Activated B cell treated with CpG ODN at 0.5 μM for 24 hours (primary cell): ENCODE data around the gene CD81. TPM values are rescaled to one million over a fixed set of nuclear protein-coding genes. Genes with fewer than 3 reads are reported as not detected.

ENCODE experiments used
- ATAC-seq: fragments of 200-7000 bp; cut with Tn5 transposase; one replicate; pipeline ENCODE4 v1.10.0; 2021; ENCODE audit warnings: low read depth, mild to moderate bottlenecking, moderate library complexity
- CTCF ChIA-PET: fragments of 350-600 bp; sonication (Branson Sonifier 250); formaldehyde crosslinking; loops from one replicate; lab custom pipeline; 2021; ENCODE audit warnings: antibody characterized with exemption; lab: Charles Lee
- POLR2A ChIA-PET: fragments of 350-600 bp; sonication (Branson Sonifier 250); formaldehyde crosslinking; loops from one replicate; lab custom pipeline; 2021; ENCODE audit warnings: antibody characterized with exemption; lab: Charles Lee
- DNase-seq: peaks from one replicate; pipeline ENCODE4 v3.0.0; 2022
- H3K27ac Mint-ChIP-seq: one replicate; pipeline ENCODE4 v1.8.0; 2020; ENCODE audit warnings: mixed read lengths
- H3K27me3 Mint-ChIP-seq: one replicate; pipeline ENCODE4 v1.8.0; 2021; ENCODE audit warnings: mixed read lengths
- H3K36me3 Mint-ChIP-seq: one replicate; pipeline ENCODE4 v1.8.0; 2021; ENCODE audit warnings: low read depth, mixed read lengths
- H3K4me1 Mint-ChIP-seq: one replicate; pipeline ENCODE4 v1.8.0; 2021; ENCODE audit warnings: mixed read lengths
- H3K4me3 Mint-ChIP-seq: one replicate; pipeline ENCODE4 v1.8.0; 2020; ENCODE audit warnings: mild to moderate bottlenecking, mixed read lengths
- H3K9me3 Mint-ChIP-seq: one replicate; pipeline ENCODE4 v1.8.0; 2020; ENCODE audit warnings: mixed read lengths
- CTCF ChIP-seq: fragments of 200-600 bp; IDR thresholded peaks from one replicate; pipeline ENCODE4 v1.8.0; 2022; ENCODE audit warnings: antibody characterized with exemption, mild to moderate bottlenecking
- intact Hi-C: fragments of 100-400 bp; cut with micrococcal nuclease; formaldehyde crosslinking; loops from one replicate; pipeline ENCODE4 v1.15.1; 2024
- total RNA-seq: library from RNA; stranded (reverse); gene quantifications from 2 replicates; pipeline ENCODE4 v1.2.3, GENCODE V29; 2022

Gene CD81
- total RNA-seq, 1 donor from 2014 or later = 132 TPM

GRCh38 chr11:2435288-2436012 lies 58.3 kb downstream of the CD81 start:
- Mint-ChIP-seq H3K4me3 (no peak overlapping the region), H3K27ac (no peak overlapping the region), H3K27me3 (no peaks in the 10 kb centered on the region), H3K36me3 (no peaks in the 10 kb centered on the region), H3K4me1 (no peaks in the 10 kb centered on the region), H3K9me3 (peaks cover 3% of the 10 kb centered on the region)
- POLR2A ChIA-PET = no interaction called here
- CTCF ChIA-PET = no interaction called here
- DNase-seq = peak; percentile 4
- intact Hi-C loops = no loop called here
- ATAC-seq = no peak
- no peak for TF ChIP-seq CTCF

DNA sequence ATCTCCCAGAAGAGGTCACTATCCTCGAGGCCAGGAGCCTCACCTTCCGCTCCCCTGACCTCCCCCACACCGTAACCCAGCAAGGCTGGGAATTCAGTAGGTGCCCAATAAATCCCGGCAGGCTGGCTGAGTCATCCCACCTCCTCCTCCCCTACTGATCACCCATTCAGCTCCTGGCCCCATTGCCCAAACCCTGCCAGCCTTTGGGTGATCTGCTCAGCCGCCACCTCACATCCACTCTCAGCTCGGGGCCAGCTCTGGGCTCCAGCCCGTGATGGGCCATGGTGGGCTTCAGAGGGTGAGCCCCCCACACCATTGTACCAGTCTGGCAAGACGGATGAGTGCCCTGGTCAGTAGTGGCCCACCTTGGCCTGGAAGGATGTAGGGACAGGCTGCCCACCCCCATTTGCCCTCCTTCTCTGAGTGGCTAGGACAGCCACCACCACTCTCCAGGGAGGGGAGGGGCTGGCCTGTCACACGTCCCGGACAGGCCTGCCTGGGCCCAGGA lies 59.0 kb downstream of the CD81 start:
- ATAC-seq = no peak
- CTCF ChIA-PET = no interaction called here
- Mint-ChIP-seq H3K4me3 (no peak overlapping the region), H3K27ac (no peak overlapping the region), H3K36me3 (no peaks in the 10 kb centered on the region), H3K9me3 (peaks cover 3% of the 10 kb centered on the region), H3K27me3 (no peaks in the 10 kb centered on the region), H3K4me1 (no peaks in the 10 kb centered on the region)
- POLR2A ChIA-PET = no interaction called here
- no peak for TF ChIP-seq CTCF
- DNase-seq = peak; percentile 11
- intact Hi-C loops = no loop called here

- no peaks in the 10 kb centered on the region for H3K4me1 Mint-ChIP-seq
- no peak for DNase-seq
- H3K36me3 Mint-ChIP-seq = no peaks in the 10 kb centered on the region
- CTCF ChIA-PET = no interaction called here
- H3K27me3 Mint-ChIP-seq = no peaks in the 10 kb centered on the region
- H3K4me3 Mint-ChIP-seq = no peak overlapping the region
- TF ChIP-seq CTCF = no peak
- intact Hi-C loops = no loop called here
- no peak for ATAC-seq
- H3K27ac Mint-ChIP-seq = no peak overlapping the region
- peaks cover 3% of the 10 kb centered on the region for H3K9me3 Mint-ChIP-seq
- POLR2A ChIA-PET = no interaction called here
Observed at GRCh38 chr11:2436521-2437031, 59.5 kb downstream of the CD81 start.

GRCh38 chr11:2437516-2437915 lies 60.4 kb downstream of the CD81 start:
- DNase-seq (peak; percentile 9), ATAC-seq (no peak)
- intact Hi-C loops = no loop called here
- Mint-ChIP-seq H3K4me1 (no peaks in the 10 kb centered on the region), H3K4me3 (no peak overlapping the region), H3K36me3 (no peaks in the 10 kb centered on the region), H3K9me3 (peaks cover 3% of the 10 kb centered on the region), H3K27ac (no peak overlapping the region), H3K27me3 (no peaks in the 10 kb centered on the region)
- CTCF ChIA-PET = no interaction called here
- POLR2A ChIA-PET = no interaction called here
- no peak for TF ChIP-seq CTCF

DNA sequence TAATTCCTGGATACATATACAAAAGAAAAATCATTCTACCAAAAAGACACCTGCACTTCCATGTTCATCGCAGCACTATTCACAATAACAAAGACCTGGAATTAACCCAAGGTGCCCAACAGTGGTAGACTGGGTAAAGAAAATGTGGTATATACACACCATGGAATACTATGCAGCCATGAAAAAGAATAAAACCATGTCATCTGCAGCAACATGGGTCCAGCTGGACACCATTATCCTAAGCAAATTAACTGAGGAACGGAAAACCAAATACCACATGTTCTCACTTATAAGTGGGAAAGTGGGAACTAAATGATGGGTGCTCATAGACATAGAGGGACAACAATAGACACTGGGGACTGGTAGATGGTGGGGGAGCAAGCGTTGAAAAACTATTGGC lies 62.7 kb downstream of the CD81 start:
- H3K27ac Mint-ChIP-seq = no peak overlapping the region
- H3K27me3 Mint-ChIP-seq = no peaks in the 10 kb centered on the region
- POLR2A ChIA-PET = no interaction called here
- DNase-seq = no peak
- intact Hi-C loops = loop anchor here (5.0 to 10.0 kb wide), 2 partner anchors 447 to 555 kb away; partner anchors contain the start of genes CDKN1C and NAP1L4
- no peak for ATAC-seq
- no peak overlapping the region for H3K4me3 Mint-ChIP-seq
- H3K36me3 Mint-ChIP-seq = no peaks in the 10 kb centered on the region
- peaks cover 3% of the 10 kb centered on the region for H3K4me1 Mint-ChIP-seq
- CTCF ChIA-PET = no interaction called here
- TF ChIP-seq CTCF = no peak
- H3K9me3 Mint-ChIP-seq = peaks cover 3% of the 10 kb centered on the region
